CD4-positive, alpha-beta memory T cell (primary cell): Measurements from ENCODE around the gene KLK1. TPM values are rescaled to one million over a fixed set of nuclear protein-coding genes. Genes with fewer than 3 reads are reported as not detected.

Experiments used
- CTCF ChIA-PET: fragments of 350-600 bp; sonication (Branson Sonifier 250); formaldehyde crosslinking; loops from one replicate; lab custom pipeline; 2021; ENCODE audit warnings: inconsistent platforms; ENCODE audit not compliant: partially characterized antibody; lab: Charles Lee
- POLR2A ChIA-PET: fragments of 350-600 bp; sonication (Branson Sonifier 250); formaldehyde crosslinking; loops from one replicate; lab custom pipeline; 2021; ENCODE audit not compliant: partially characterized antibody; lab: Charles Lee
- DNase-seq, 5 donors: peaks; one replicate each; pipeline versions ENCODE4 v3.0.0 to v3.0.0-alpha.2; 2020 to 2022; ENCODE audit warnings: mixed read lengths in 1 of 5
- H3K27ac ChIP-seq: one replicate; pipeline ENCODE4 v1.7.0; 2013; ENCODE audit warnings: low read depth, low read length
- H3K27me3 ChIP-seq: 2 replicates; pipeline ENCODE4 v1.7.0; 2013; ENCODE audit warnings: mild to moderate bottlenecking, low read length, moderate library complexity; ENCODE audit not compliant: insufficient read depth
- H3K36me3 ChIP-seq: 2 replicates; pipeline ENCODE4 v1.7.0; 2013; ENCODE audit warnings: mild to moderate bottlenecking, low read length, moderate library complexity; ENCODE audit not compliant: insufficient read depth
- H3K4me1 ChIP-seq: 2 replicates; pipeline ENCODE4 v1.7.0; 2013; ENCODE audit warnings: mild to moderate bottlenecking, low read length, moderate library complexity; ENCODE audit not compliant: insufficient read depth
- H3K4me3 ChIP-seq, 2 donors: one replicate each; pipeline ENCODE4 v1.7.0; 2013; ENCODE audit warnings: low read length in 2 of 2, mild to moderate bottlenecking in 1 of 2
- H3K9me3 ChIP-seq, 2 donors: one replicate each; pipeline ENCODE4 v1.7.0; 2013; ENCODE audit warnings: low read length in 2 of 2, control low read depth in 1 of 2; ENCODE audit not compliant: control insufficient read depth in 1 of 2
- H3K27ac Mint-ChIP-seq, 7 donors: one replicate each; pipeline ENCODE4 v1.8.0; 2020 to 2021; ENCODE audit warnings: mixed read lengths in 7 of 7, mild to moderate bottlenecking in 6 of 7, inconsistent platforms in 3 of 7, moderate library complexity in 3 of 7
- H3K27me3 Mint-ChIP-seq, 2 donors: one replicate each; pipeline ENCODE4 v1.8.0; 2020 to 2021; ENCODE audit warnings: mixed read lengths in 2 of 2
- H3K36me3 Mint-ChIP-seq, 2 donors: one replicate each; pipeline ENCODE4 v1.8.0; 2020 to 2021; ENCODE audit warnings: mixed read lengths in 2 of 2, inconsistent platforms in 1 of 2, mild to moderate bottlenecking in 1 of 2
- H3K4me1 Mint-ChIP-seq, 4 donors: one replicate each; pipeline ENCODE4 v1.8.0; 2020 to 2021; ENCODE audit warnings: mixed read lengths in 4 of 4, mild to moderate bottlenecking in 1 of 4
- H3K4me3 Mint-ChIP-seq, 8 donors: one replicate each; pipeline ENCODE4 v1.8.0; 2020 to 2021; ENCODE audit warnings: mixed read lengths in 8 of 8, mild to moderate bottlenecking in 7 of 8, moderate library complexity in 6 of 8, inconsistent platforms in 3 of 8
- H3K9me3 Mint-ChIP-seq, 8 donors: one replicate each; pipeline ENCODE4 v1.8.0; 2020 to 2021; ENCODE audit warnings: mixed read lengths in 8 of 8, mild to moderate bottlenecking in 5 of 8, inconsistent platforms in 3 of 8, moderate library complexity in 1 of 8
- intact Hi-C: fragments of 100-400 bp; cut with micrococcal nuclease; formaldehyde crosslinking; loops from one replicate; pipeline ENCODE4 v1.15.1; 2023
- polyA plus RNA-seq, 2 donors: library from polyadenylated mRNA; unstranded; fragments of 300-500 nt; fragmentation: Illumina TruSeq; gene quantifications; one replicate each; pipeline ENCODE4 v1.2.3, GENCODE V29; 2021
- total RNA-seq, 2 experiments: library from RNA; stranded (reverse); gene quantifications; one replicate each; pipeline ENCODE4 v1.2.3, GENCODE V29; 2021

Gene KLK1
- total and polyA plus RNA-seq, 4 experiments from 2014 or later, result not detected

DNA sequence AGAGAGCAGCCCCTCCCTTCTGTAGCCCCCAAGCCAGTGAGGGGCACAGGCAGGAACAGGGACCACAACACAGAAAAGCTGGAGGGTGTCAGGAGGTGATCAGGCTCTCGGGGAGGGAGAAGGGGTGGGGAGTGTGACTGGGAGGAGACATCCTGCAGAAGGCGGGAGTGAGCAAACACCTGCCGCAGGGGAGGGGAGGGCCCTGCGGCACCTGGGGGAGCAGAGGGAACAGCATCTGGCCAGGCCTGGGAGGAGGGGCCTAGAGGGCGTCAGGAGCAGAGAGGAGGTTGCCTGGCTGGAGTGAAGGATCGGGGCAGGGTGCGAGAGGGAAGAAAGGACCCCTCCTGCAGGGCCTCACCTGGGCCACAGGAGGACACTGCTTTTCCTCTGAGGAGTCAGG is 35.3 kb upstream of the KLK1 start:
- no peak for DNase-seq
- Histone ChIP-seq H3K27me3 (peaks cover 6% of the 10 kb centered on the region), H3K4me1 (no peaks in the 10 kb centered on the region), H3K9me3 (no peaks in the 10 kb centered on the region), H3K27ac (no peak overlapping the region), H3K4me3 (no peak overlapping the region), H3K36me3 (no peaks in the 10 kb centered on the region)
- CTCF ChIA-PET, result no interaction called here
- Mint-ChIP-seq H3K9me3 (peaks cover 0 to 20% (median 8%) of the 10 kb centered on the region in 8 donors), H3K27ac (no peak overlapping the region), H3K36me3 (no peaks in the 10 kb centered on the region), H3K27me3 (peaks cover 37 to 40% of the 10 kb centered on the region in 2 donors), H3K4me1 (no peaks in the 10 kb centered on the region), H3K4me3 (no peak overlapping the region)
- intact Hi-C loops, result no loop called here
- POLR2A ChIA-PET, result no interaction called here

GRCh38 chr19:50857366-50857765 is 33.8 kb upstream of the KLK1 start:
- ChIA-PET CTCF (no interaction called here), POLR2A (no interaction called here)
- Histone ChIP-seq H3K36me3 (no peaks in the 10 kb centered on the region), H3K27me3 (peaks cover 6% of the 10 kb centered on the region), H3K27ac (no peak overlapping the region), H3K4me1 (no peaks in the 10 kb centered on the region), H3K4me3 (no peak overlapping the region), H3K9me3 (no peaks in the 10 kb centered on the region)
- Mint-ChIP-seq H3K4me1 (no peaks in the 10 kb centered on the region), H3K9me3 (peaks cover 0 to 20% (median 8%) of the 10 kb centered on the region in 8 donors), H3K4me3 (no peak overlapping the region), H3K36me3 (no peaks in the 10 kb centered on the region), H3K27ac (no peak overlapping the region), H3K27me3 (peaks cover 37 to 40% of the 10 kb centered on the region in 2 donors)
- no peak for DNase-seq
- intact Hi-C loops, result no loop called here

DNA sequence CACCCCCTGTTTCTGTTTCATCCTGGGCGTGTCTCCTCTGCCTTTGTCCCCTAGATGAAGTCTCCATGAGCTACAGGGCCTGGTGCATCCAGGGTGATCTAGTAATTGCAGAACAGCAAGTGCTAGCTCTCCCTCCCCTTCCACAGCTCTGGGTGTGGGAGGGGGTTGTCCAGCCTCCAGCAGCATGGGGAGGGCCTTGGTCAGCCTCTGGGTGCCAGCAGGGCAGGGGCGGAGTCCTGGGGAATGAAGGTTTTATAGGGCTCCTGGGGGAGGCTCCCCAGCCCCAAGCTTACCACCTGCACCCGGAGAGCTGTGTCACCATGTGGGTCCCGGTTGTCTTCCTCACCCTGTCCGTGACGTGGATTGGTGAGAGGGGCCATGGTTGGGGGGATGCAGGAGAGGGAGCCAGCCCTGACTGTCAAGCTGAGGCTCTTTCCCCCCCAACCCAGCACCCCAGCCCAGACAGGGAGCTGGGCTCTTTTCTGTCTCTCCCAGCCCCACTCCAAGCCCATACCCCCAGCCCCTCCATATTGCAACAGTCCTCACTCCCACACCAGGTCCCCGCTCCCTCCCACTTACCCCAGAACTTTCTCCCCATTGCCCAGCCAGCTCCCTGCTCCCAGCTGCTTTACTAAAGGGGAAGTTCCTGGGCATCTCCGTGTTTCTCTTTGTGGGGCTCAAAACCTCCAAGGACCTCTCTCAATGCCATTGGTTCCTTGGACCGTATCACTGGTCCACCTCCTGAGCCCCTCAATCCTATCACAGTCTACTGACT is 31.2 kb upstream of the KLK1 start, which contains the start of gene KLK3:
Gene KLK3 (plus strand): TSS at position 280 of the 775 bp plus-strand sequence. CDS start 41 bp downstream, at position 321.
- H3K4me3 ChIP-seq, result no peak within 1 kb of the TSS
- DNase-seq, result no peak
- H3K9me3 Mint-ChIP-seq, result peaks cover 0 to 1% (median 0%) of the 10 kb centered on the region in 8 donors
- no peaks in the 10 kb centered on the region for H3K9me3 ChIP-seq
- H3K27ac ChIP-seq, result no peak within 1 kb of the TSS
- H3K4me3 Mint-ChIP-seq, result no peak within 1 kb of the TSS
- peak within 1 kb of the TSS in 1 of 7 donors; percentile 7 for H3K27ac Mint-ChIP-seq
- ChIA-PET CTCF (no interaction called here), POLR2A (no interaction called here)
- no peaks in the 10 kb centered on the region for H3K36me3 Mint-ChIP-seq
- peaks cover 41 to 54% of the 10 kb centered on the region in 2 donors for H3K27me3 Mint-ChIP-seq
- H3K36me3 ChIP-seq, result no peaks in the 10 kb centered on the region
- no peaks in the 10 kb centered on the region for H3K27me3 ChIP-seq
- intact Hi-C loops, result no loop called here
- no peaks in the 10 kb centered on the region for H3K4me1 ChIP-seq
- no peaks in the 10 kb centered on the region for H3K4me1 Mint-ChIP-seq

DNA sequence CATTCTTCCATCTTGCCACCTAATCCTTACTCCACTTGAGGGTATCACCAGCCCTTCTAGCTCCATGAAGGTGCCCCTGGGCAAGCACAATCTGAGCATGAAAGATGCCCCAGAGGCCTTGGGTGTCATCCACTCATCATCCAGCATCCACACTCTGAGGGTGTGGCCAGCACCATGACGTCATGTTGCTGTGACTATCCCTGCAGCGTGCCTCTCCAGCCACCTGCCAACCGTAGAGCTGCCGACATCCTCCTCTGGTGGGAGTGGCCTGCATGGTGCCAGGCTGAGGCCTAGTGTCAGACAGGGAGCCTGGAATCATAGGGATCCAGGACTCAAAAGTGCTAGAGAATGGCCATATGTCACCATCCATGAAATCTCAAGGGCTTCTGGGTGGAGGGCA is 28.0 kb upstream of the KLK1 start:
- Mint-ChIP-seq H3K9me3 (peaks cover 0 to 2% (median 0%) of the 10 kb centered on the region in 8 donors), H3K4me3 (no peak overlapping the region), H3K27me3 (peaks cover 39 to 51% of the 10 kb centered on the region in 2 donors), H3K4me1 (no peaks in the 10 kb centered on the region), H3K36me3 (no peaks in the 10 kb centered on the region), H3K27ac (no peak overlapping the region)
- ChIA-PET CTCF (no interaction called here), POLR2A (no interaction called here)
- Histone ChIP-seq H3K4me3 (no peak overlapping the region), H3K27ac (no peak overlapping the region), H3K27me3 (no peaks in the 10 kb centered on the region), H3K9me3 (no peaks in the 10 kb centered on the region), H3K36me3 (no peaks in the 10 kb centered on the region), H3K4me1 (no peaks in the 10 kb centered on the region)
- no peak for DNase-seq
- intact Hi-C loops, result no loop called here

- Histone ChIP-seq H3K4me1 (no peaks in the 10 kb centered on the region), H3K27me3 (no peaks in the 10 kb centered on the region), H3K36me3 (no peaks in the 10 kb centered on the region), H3K4me3 (no peak overlapping the region), H3K9me3 (no peaks in the 10 kb centered on the region), H3K27ac (no peak overlapping the region)
- no peak overlapping the region for H3K4me3 Mint-ChIP-seq
- H3K9me3 Mint-ChIP-seq, result peaks cover 0 to 2% (median 0%) of the 10 kb centered on the region in 8 donors
- H3K27ac Mint-ChIP-seq, result no peak overlapping the region
- CTCF ChIA-PET, result no interaction called here
- no peaks in the 10 kb centered on the region for H3K4me1 Mint-ChIP-seq
- intact Hi-C loops, result no loop called here
- POLR2A ChIA-PET, result no interaction called here
- H3K27me3 Mint-ChIP-seq, result peaks cover 34 to 46% of the 10 kb centered on the region in 2 donors
- no peaks in the 10 kb centered on the region for H3K36me3 Mint-ChIP-seq
- DNase-seq, result no peak
These were observed 27.2 kb upstream of the KLK1 start for GRCh38 chr19:50850738-50851137.

DNA sequence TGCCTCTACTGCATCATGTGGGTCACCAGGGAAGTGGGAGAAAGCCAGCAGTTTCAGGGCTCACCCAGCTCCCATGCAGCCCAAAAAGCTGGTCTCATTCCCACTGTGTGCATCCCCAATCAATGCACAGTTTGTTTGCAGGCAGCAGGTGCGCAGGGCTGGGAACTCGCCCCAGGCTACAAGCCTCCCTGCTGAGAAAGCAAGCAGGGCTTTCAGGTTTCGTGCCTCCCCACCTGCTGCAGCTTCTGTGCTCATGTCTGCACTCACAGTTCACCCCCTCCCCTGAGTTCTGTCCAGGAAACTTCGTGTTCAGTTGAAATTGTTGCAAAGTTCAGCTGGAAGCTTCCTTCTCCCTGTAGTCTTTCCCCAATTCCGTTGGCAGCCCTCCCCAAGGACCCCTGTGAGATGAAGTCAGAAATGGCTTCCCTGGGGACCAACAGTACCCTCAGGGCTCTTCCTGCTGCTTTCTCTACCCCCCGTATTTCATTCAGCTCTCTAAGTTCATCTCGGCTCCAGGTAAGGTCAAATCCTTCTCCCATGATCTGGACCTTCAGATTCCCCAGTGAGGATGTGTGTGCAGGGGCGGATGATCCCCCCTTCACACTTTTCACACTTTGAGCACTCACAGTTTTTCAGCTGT is 20.8 kb upstream of the KLK1 start:
- intact Hi-C loops, result no loop called here
- ChIA-PET POLR2A (no interaction called here), CTCF (no interaction called here)
- H3K36me3 Mint-ChIP-seq, result peaks cover 0 to 8% of the 10 kb centered on the region in 2 donors
- no peak overlapping the region for H3K27ac Mint-ChIP-seq
- peaks cover 0 to 36% (median 22%) of the 10 kb centered on the region in 8 donors for H3K9me3 Mint-ChIP-seq
- H3K27me3 ChIP-seq, result no peaks in the 10 kb centered on the region
- H3K27me3 Mint-ChIP-seq, result peaks cover 17 to 22% of the 10 kb centered on the region in 2 donors
- H3K4me3 ChIP-seq, result no peak overlapping the region
- no peak overlapping the region for H3K27ac ChIP-seq
- H3K9me3 ChIP-seq, result no peaks in the 10 kb centered on the region
- no peaks in the 10 kb centered on the region for H3K4me1 Mint-ChIP-seq
- H3K36me3 ChIP-seq, result no peaks in the 10 kb centered on the region
- H3K4me3 Mint-ChIP-seq, result no peak overlapping the region
- H3K4me1 ChIP-seq, result no peaks in the 10 kb centered on the region
- no peak for DNase-seq

DNA sequence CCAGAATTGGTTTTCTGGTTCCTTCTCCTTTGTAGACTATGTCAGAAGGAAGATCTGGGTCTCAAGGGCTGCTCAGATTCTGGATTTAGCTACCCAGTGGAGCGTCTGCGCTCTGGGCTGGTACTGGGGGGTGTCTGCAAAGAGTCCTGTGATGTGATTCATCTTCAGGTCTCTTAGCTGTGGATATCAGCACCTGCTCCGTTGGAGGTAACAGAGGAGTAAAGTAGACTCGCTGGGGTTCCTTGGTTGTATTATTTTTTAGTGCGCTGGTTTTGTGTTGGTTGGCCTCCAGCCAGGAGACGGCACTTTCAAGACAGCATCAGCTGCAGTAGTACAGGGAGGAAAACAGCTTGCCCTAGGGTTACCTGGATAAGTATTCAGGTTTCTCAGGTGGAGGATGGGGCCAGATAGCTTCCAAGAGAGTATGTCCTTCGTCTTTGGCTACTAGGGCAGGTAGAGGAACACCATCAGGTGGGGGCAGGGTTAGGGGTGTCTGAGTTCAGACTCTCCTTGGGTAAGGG is 20.2 kb upstream of the KLK1 start:
- ChIA-PET POLR2A (no interaction called here), CTCF (no interaction called here)
- H3K36me3 Mint-ChIP-seq, result peaks cover 0 to 8% of the 10 kb centered on the region in 2 donors
- H3K27me3 ChIP-seq, result no peaks in the 10 kb centered on the region
- no peaks in the 10 kb centered on the region for H3K36me3 ChIP-seq
- no peak overlapping the region for H3K27ac Mint-ChIP-seq
- H3K9me3 ChIP-seq, result no peaks in the 10 kb centered on the region
- H3K27ac ChIP-seq, result no peak overlapping the region
- intact Hi-C loops, result no loop called here
- H3K4me1 ChIP-seq, result no peaks in the 10 kb centered on the region
- no peak overlapping the region for H3K4me3 ChIP-seq
- H3K4me1 Mint-ChIP-seq, result no peaks in the 10 kb centered on the region
- H3K27me3 Mint-ChIP-seq, result peaks cover 16 to 21% of the 10 kb centered on the region in 2 donors
- peaks cover 0 to 36% (median 22%) of the 10 kb centered on the region in 8 donors for H3K9me3 Mint-ChIP-seq
- no peak overlapping the region for H3K4me3 Mint-ChIP-seq
- DNase-seq, result no peak
